H7 (cell line): ENCODE measurements around the gene EYA2. TPM values are rescaled to one million over a fixed set of nuclear protein-coding genes. Genes with fewer than 3 reads are reported as not detected.

ENCODE experiments used
- DNase-seq: peaks from one replicate; pipeline ENCODE4 v3.0.0; 2012
- H3K27me3 ChIP-seq: 2 replicates; pipeline ENCODE4 v1.6.0; 2011; ENCODE audit warnings: mild to moderate bottlenecking, low read length; ENCODE audit not compliant: control insufficient read depth, insufficient read depth
- H3K36me3 ChIP-seq: replicated peaks from 2 replicates; pipeline ENCODE4 v1.5.1; 2011; ENCODE audit warnings: low read length; ENCODE audit not compliant: control insufficient read depth, insufficient read depth
- H3K4me3 ChIP-seq: 2 replicates; pipeline ENCODE4 v1.5.1; 2011; ENCODE audit warnings: low read depth, mild to moderate bottlenecking, control low read depth, low read length, moderate library complexity; ENCODE audit not compliant: insufficient read depth
- total RNA-seq: library from RNA; depleted of rRNA; stranded (reverse); fragments of >200 nt; shearing (Covaris generic); gene quantifications from 2 replicates; pipeline ENCODE4 v1.2.3, GENCODE V29; 2014

Gene EYA2
- total RNA-seq, 1 experiment from 2014 or later, result 1.7 TPM

- H3K4me3 ChIP-seq, result no peak overlapping the region
- H3K27me3 ChIP-seq, result no peaks in the 10 kb centered on the region
- no peak for DNase-seq
- no peaks in the 10 kb centered on the region for H3K36me3 ChIP-seq
Measured at GRCh38 chr20:47179267-47179666, 284.6 kb downstream of the EYA2 start.

GRCh38 chr20:47181056-47181862 is 286.6 kb downstream of the EYA2 start:
- peak; percentile 64 for DNase-seq
- Histone ChIP-seq H3K4me3 (no peak overlapping the region), H3K36me3 (no peaks in the 10 kb centered on the region), H3K27me3 (no peaks in the 10 kb centered on the region)

GRCh38 chr20:47183367-47183766 is 288.7 kb downstream of the EYA2 start:
- Histone ChIP-seq H3K36me3 (no peaks in the 10 kb centered on the region), H3K4me3 (no peak overlapping the region), H3K27me3 (no peaks in the 10 kb centered on the region)
- DNase-seq, result no peak

- H3K36me3 ChIP-seq, result no peaks in the 10 kb centered on the region
- no peaks in the 10 kb centered on the region for H3K27me3 ChIP-seq
- no peak overlapping the region for H3K4me3 ChIP-seq
- no peak for DNase-seq
Measured at GRCh38 chr20:47187450-47188195, 293.0 kb downstream of the EYA2 start.

GRCh38 chr20:47188540-47188939 is 293.9 kb downstream of the EYA2 start:
- H3K4me3 ChIP-seq, result no peak overlapping the region
- no peaks in the 10 kb centered on the region for H3K27me3 ChIP-seq
- no peaks in the 10 kb centered on the region for H3K36me3 ChIP-seq
- no peak for DNase-seq

- Histone ChIP-seq H3K36me3 (no peaks in the 10 kb centered on the region), H3K27me3 (no peaks in the 10 kb centered on the region), H3K4me3 (no peak overlapping the region)
- DNase-seq, result no peak
Measured at GRCh38 chr20:47189060-47189459, 294.4 kb downstream of the EYA2 start.

GRCh38 chr20:47191074-47191673 is 296.5 kb downstream of the EYA2 start:
- Histone ChIP-seq H3K27me3 (no peaks in the 10 kb centered on the region), H3K4me3 (no peak overlapping the region), H3K36me3 (no peaks in the 10 kb centered on the region)
- DNase-seq, result no peak

GRCh38 chr20:47191956-47192355 is 297.3 kb downstream of the EYA2 start:
- no peak for DNase-seq
- no peaks in the 10 kb centered on the region for H3K27me3 ChIP-seq
- H3K36me3 ChIP-seq, result no peaks in the 10 kb centered on the region
- no peak overlapping the region for H3K4me3 ChIP-seq

GRCh38 chr20:47195573-47195972 is 300.9 kb downstream of the EYA2 start:
- H3K27me3 ChIP-seq, result no peaks in the 10 kb centered on the region
- H3K36me3 ChIP-seq, result no peaks in the 10 kb centered on the region
- DNase-seq, result no peak
- H3K4me3 ChIP-seq, result no peak overlapping the region

GRCh38 chr20:47196091-47197081 is 301.7 kb downstream of the EYA2 start:
- Histone ChIP-seq H3K36me3 (no peaks in the 10 kb centered on the region), H3K27me3 (no peaks in the 10 kb centered on the region), H3K4me3 (no peak overlapping the region)
- peak; percentile 89 for DNase-seq

- H3K36me3 ChIP-seq, result no peaks in the 10 kb centered on the region
- DNase-seq, result no peak
- H3K27me3 ChIP-seq, result no peaks in the 10 kb centered on the region
- H3K4me3 ChIP-seq, result no peak overlapping the region
Measured at GRCh38 chr20:47198254-47198671, 303.6 kb downstream of the EYA2 start.

- Histone ChIP-seq H3K4me3 (no peak overlapping the region), H3K27me3 (no peaks in the 10 kb centered on the region), H3K36me3 (no peaks in the 10 kb centered on the region)
- no peak for DNase-seq
Measured at GRCh38 chr20:47198996-47199552, 304.4 kb downstream of the EYA2 start.

GRCh38 chr20:47201074-47201730 is 306.6 kb downstream of the EYA2 start:
- no peak for DNase-seq
- H3K27me3 ChIP-seq, result no peaks in the 10 kb centered on the region
- H3K4me3 ChIP-seq, result no peak overlapping the region
- H3K36me3 ChIP-seq, result no peaks in the 10 kb centered on the region
